Gastroesophageal sphincter (tissue), 4 donors: ENCODE results near the gene GP9. TPM values are rescaled to one million over a fixed set of nuclear protein-coding genes. Genes with fewer than 3 reads are reported as not detected.

Experiments used
- ATAC-seq: fragments of 150-250 bp; one replicate; pipeline ENCODE4 v1.9.1; 2016; ENCODE audit warnings: mild to moderate bottlenecking, moderate library complexity
- H3K27ac ChIP-seq, 4 donors: fragments of 200-600 bp; sonication (generic) in 3 of 4; 1 replicate in 3 of 4; 2 replicates in 1 of 4; pipeline ENCODE4 v1.5.1; 2016 to 2019
- H3K27me3 ChIP-seq: fragments of 200-600 bp; sonication (generic); one replicate; pipeline ENCODE4 v1.5.1; 2019
- H3K36me3 ChIP-seq, 2 donors: fragments of 200-600 bp; sonication (generic); one replicate each; pipeline ENCODE4 v1.5.1; 2019; ENCODE audit warnings: control low read depth in 1 of 2
- H3K4me1 ChIP-seq, 3 donors: fragments of 200-600 bp; sonication (generic); 1 replicate in 2 of 3; 2 replicates in 1 of 3; pipeline ENCODE4 v1.5.1; 2016 to 2019; ENCODE audit warnings: control low read depth in 2 of 3
- H3K4me3 ChIP-seq, 2 donors: fragments of 200-600 bp; sonication (generic); one replicate each; pipeline ENCODE4 v1.5.1; 2019; ENCODE audit warnings: mild to moderate bottlenecking in 1 of 2, moderate library complexity in 1 of 2
- H3K9me3 ChIP-seq, 3 donors: fragments of 200-600 bp; sonication (generic); one replicate each; pipeline ENCODE4 v1.5.1; 2017 to 2019; ENCODE audit warnings: control low read depth in 2 of 3
- CTCF ChIP-seq, 4 experiments: fragments of 200-600 bp in 2 of 4; fragments of 450-650 bp in 2 of 4; sonication (generic) in 1 of 4; IDR thresholded peaks; one replicate each; pipeline ENCODE4 v1.5.1; 2017 to 2019; ENCODE audit warnings: antibody characterized with exemption in 4 of 4, mild to moderate bottlenecking in 2 of 4, moderate library complexity in 2 of 4
- EP300 ChIP-seq: sonication (generic); formaldehyde crosslinking; IDR thresholded peaks from one replicate; pipeline ENCODE4 v1.6.1; 2017; ENCODE audit warnings: antibody characterized with exemption, mild to moderate bottlenecking
- POLR2A ChIP-seq, 2 donors: fragments of 450-650 bp; IDR thresholded peaks; one replicate each; pipeline ENCODE4 v1.6.1; 2017; ENCODE audit warnings: antibody characterized with exemption in 2 of 2, mild to moderate bottlenecking in 2 of 2, moderate library complexity in 1 of 2
- POLR2AphosphoS5 ChIP-seq: sonication (generic); formaldehyde crosslinking; IDR thresholded peaks from one replicate; pipeline ENCODE4 v1.6.1; 2017; ENCODE audit warnings: antibody characterized with exemption
- WGBS, 2 donors: methylation state at CpG; one replicate each; pipeline ENCODE4 v1.1.5; 2018; ENCODE audit warnings: low coverage in 1 of 2; 5-methylcytosine and 5-hydroxymethylcytosine counted together
- total RNA-seq, 4 donors: library from RNA; depleted of rRNA; stranded (reverse); fragments of >200 nt; gene quantifications; one replicate each; pipeline ENCODE4 v1.1.0, GENCODE V29; 2016

GP9 gene
- total RNA-seq, 4 donors from 2014 or later = not detected

GRCh38 chr3:129035360-129036221 lies 25.0 kb upstream of the GP9 start:
- H3K27ac ChIP-seq = no peak overlapping the region
- peaks cover 0 to 20% (median 0%) of the 10 kb centered on the region in 3 donors for H3K4me1 ChIP-seq
- no peak overlapping the region for H3K4me3 ChIP-seq
- ATAC-seq = no peak
- WGBS, 2 donors = 67 to 100% methylated on average over 1 to 5 of the region's 11 CpGs
- H3K36me3 ChIP-seq = peaks cover 0 to 28% of the 10 kb centered on the region in 2 donors
- TF ChIP-seq POLR2AphosphoS5 = no peak
- TF ChIP-seq EP300 = no peak
- TF ChIP-seq POLR2A (IDR thresholded peaks at IDR 0.05) = no peak
- no peak for TF ChIP-seq CTCF (IDR thresholded peaks at IDR 0.05)
- no peaks in the 10 kb centered on the region for H3K9me3 ChIP-seq
- H3K27me3 ChIP-seq = no peaks in the 10 kb centered on the region

GRCh38 chr3:129036222-129037092 lies 24.1 kb upstream of the GP9 start:
- no peak for ATAC-seq

GRCh38 chr3:129037093-129037419 lies 23.5 kb upstream of the GP9 start:
- Histone ChIP-seq H3K27me3 (no peaks in the 10 kb centered on the region), H3K27ac (no peak overlapping the region), H3K9me3 (no peaks in the 10 kb centered on the region), H3K4me1 (peaks cover 0 to 20% (median 0%) of the 10 kb centered on the region in 3 donors), H3K36me3 (peaks cover 0 to 24% of the 10 kb centered on the region in 2 donors), H3K4me3 (no peak overlapping the region)
- 35 to 90% methylated on average over 2 of the region's 2 CpGs for WGBS, 2 donors
- TF ChIP-seq EP300 (no peak), CTCF (IDR thresholded peaks at IDR 0.05) (no peak), POLR2A (IDR thresholded peaks at IDR 0.05) (no peak), POLR2AphosphoS5 (no peak)
- no peak for ATAC-seq

More at GRCh38 chr3:129036222-129037092, 24.1 kb upstream of the GP9 start:
- Histone ChIP-seq H3K4me3 (no peak overlapping the region), H3K4me1 (peaks cover 0 to 20% (median 0%) of the 10 kb centered on the region in 3 donors), H3K36me3 (peaks cover 0 to 24% of the 10 kb centered on the region in 2 donors), H3K27ac (no peak overlapping the region), H3K9me3 (no peaks in the 10 kb centered on the region), H3K27me3 (no peaks in the 10 kb centered on the region)
- WGBS, 2 donors = 72 to 92% methylated on average over 2 to 5 of the region's 10 CpGs
- TF ChIP-seq POLR2AphosphoS5 (no peak), EP300 (no peak), CTCF (IDR thresholded peaks at IDR 0.05) (no peak), POLR2A (IDR thresholded peaks at IDR 0.05) (no peak)

GRCh38 chr3:129038121-129038855 lies 22.3 kb upstream of the GP9 start:
- no peak overlapping the region for H3K4me3 ChIP-seq

More at GRCh38 chr3:129038121-129038855, 22.3 kb upstream of the GP9 start:
- peaks cover 0 to 19% of the 10 kb centered on the region in 2 donors for H3K36me3 ChIP-seq
- TF ChIP-seq POLR2AphosphoS5 (no peak), EP300 (no peak), POLR2A (IDR thresholded peaks at IDR 0.05) (no peak), CTCF (IDR thresholded peaks at IDR 0.05) (no peak)
- no peak for ATAC-seq
- H3K9me3 ChIP-seq = no peaks in the 10 kb centered on the region
- no peaks in the 10 kb centered on the region for H3K27me3 ChIP-seq
- 79% methylated on average over 5 to 7 of the region's 10 CpGs for WGBS, 2 donors
- no peak overlapping the region for H3K27ac ChIP-seq
- H3K4me1 ChIP-seq = peaks cover 0 to 20% (median 0%) of the 10 kb centered on the region in 3 donors
